T47D (cell line): ENCODE data around the gene VPS37C.
"Not testable (repeated sequence)": the region's sequence is repeated elsewhere in the genome, so short reads cannot be mapped to it uniquely, and the experiment has no call there.

ENCODE experiments used
- DNase-seq, 2 experiments: peaks; one replicate each; pipeline versions ENCODE4 v3.0.0 to v3.0.0-alpha.2; 2011 to 2012; ENCODE audit warnings: low read depth in 1 of 2, low spot score in 1 of 2
- JUND ChIP-seq: IDR thresholded peaks from 2 replicates; pipeline ENCODE4 v1.6.1; 2012; ENCODE audit warnings: low read depth
- in situ Hi-C: cut with HindIII; loops from 2 replicates; pipeline ENCODE4 v1.10.0; 2016; ENCODE audit warnings: low sequenced_read_pairs, low pct_unique_long_range_greater_than_20kb

The VPS37C gene

GRCh38 chr11:61170566-61170965, 9.3 kb upstream of the VPS37C start:
- no peak for TF ChIP-seq JUND
- no peak for DNase-seq
- in situ Hi-C loops: no loop called here

- in situ Hi-C loops: no loop called here
- no peak for TF ChIP-seq JUND
- DNase-seq: no peak
Observed at GRCh38 chr11:61168800-61169199, 7.6 kb upstream of the VPS37C start.

DNA sequence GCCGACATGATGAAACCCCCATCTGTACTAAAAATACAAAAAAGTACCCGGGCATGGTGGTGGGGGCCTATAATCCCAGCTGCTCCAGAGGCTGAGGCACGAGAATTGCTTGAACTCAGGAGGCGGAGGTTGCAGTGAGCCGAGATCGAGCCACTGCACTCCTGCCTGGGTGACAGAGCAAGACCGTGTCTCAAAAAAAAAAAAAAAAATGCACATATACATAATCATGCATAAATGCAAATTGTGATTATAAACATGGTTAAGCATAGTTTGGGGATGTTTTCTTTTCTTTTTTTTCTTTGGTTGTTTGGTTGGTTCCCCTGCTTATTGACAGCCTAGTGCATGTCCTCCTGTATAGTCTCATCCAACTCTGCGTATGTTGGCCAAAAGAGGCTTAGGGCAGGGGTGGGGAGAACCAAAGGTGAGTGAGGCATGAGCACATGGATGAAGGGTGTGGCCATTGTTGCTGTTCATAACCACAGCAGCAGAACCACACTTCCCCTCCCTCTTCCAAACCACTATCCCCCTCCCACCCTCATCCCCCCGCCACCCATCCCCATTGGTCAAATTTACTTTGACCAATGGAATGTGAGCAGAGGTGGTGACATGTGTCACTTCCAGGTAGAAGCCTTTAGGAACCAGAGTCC, 6.9 kb upstream of the VPS37C start:
- in situ Hi-C loops: no loop called here
- DNase-seq: no peak
- no peak for TF ChIP-seq JUND

- DNase-seq, in situ Hi-C loops: not testable (repeated sequence)
Observed at GRCh38 chr11:61166331-61166730, 5.1 kb upstream of the VPS37C start.

GRCh38 chr11:61165785-61166184, 4.6 kb upstream of the VPS37C start:
- DNase-seq, in situ Hi-C loops: not testable (repeated sequence)

GRCh38 chr11:61164606-61165424, 3.6 kb upstream of the VPS37C start:
- in situ Hi-C loops: no loop called here

DNA sequence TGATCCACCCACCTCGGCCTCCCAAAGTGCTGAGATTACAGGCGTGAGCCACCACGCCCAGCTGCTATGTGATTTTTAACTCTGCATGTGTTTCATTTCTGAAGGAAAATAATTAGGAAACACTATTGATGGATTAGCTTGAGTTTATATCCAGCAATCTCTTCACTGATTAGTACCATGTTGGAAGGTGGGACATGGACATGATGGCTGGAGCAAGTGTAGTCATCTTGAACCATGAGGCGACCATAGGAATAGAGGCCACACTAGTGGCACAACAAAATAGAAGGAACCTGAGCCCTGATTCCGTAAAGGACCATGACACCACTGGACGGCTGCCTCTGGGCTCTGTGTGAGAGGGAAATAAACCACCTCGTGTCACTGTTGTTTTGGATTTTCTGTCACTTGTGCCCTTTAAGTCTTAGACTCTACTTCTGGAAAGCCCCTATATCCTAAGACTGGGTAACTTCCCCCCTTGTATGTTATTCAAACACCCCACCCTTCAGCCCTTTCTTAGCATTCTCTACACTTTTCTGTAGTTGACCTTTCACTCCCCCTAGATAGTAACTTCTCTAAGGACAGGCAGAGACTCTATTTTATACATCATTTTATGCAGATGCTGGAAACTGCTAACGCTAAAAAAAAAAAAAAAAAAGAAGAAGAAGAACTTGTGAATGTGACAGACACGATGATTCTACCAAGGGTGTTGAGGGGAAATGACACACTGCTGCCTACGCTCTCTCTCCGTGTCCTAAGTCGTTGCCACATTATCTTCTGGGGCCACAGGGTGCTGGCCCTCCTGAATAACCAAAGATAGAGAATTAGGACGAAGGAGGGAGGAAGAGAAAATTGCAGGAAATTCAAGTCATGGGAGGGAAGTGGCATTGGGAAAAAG, 2.7 kb upstream of the VPS37C start:
- TF ChIP-seq JUND: no peak
- in situ Hi-C loops: no loop called here
- DNase-seq: no peak

More at GRCh38 chr11:61164606-61165424, 3.6 kb upstream of the VPS37C start:
- TF ChIP-seq JUND: peak; percentile 60; the same call in 1 of the 2 replicates
- peak; percentile 79 to 97 for DNase-seq

- DNase-seq: peak in 1 of 2 experiments; percentile 32
- TF ChIP-seq JUND: no peak
- in situ Hi-C loops: no loop called here
Observed at GRCh38 chr11:61163021-61163420, 1.8 kb upstream of the VPS37C start.

DNA sequence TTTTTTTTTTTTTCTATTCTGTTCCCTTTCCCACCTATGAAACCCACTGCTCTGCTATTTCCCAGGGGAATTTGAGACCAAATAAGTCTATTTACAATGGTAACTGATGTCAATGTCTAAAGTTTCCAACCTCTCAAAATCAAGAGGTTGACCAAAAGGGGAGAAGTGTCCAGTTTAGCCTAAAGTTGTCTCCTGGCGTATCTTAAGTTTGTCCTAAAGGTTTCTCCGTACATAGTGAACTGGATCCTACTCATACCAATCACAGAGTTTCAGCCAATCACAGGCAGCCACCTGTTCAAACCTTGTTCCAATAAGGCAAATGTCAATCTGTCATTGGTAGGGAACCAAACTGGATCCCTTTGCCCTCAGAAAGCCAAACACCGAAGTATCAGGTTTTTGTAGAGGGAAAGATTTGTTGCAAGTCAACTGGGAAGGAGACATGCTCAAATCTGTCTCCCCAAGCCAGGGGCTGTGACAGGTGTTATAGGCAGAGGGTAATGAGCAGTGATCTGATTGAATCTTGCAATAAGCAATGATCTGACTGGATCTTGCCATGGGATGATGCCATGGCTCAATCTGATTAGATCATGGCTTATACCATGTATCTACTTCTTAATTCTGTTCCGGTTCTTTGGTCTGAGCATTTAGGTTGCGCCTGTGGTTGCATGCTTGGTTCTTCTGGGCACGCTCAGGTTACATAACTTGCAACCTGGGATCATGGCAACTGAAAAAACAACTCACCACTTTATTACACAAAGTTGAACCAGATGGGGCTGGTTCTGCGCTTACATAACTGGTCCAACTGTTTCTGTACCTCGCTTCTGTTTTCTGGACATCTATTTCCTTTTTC, 1.1 kb upstream of the VPS37C start:
- TF ChIP-seq JUND: no peak
- DNase-seq: peak; percentile 64 to 94
- in situ Hi-C loops: no loop called here

- in situ Hi-C loops: no loop called here
- DNase-seq: no peak
- no peak for TF ChIP-seq JUND
Observed at GRCh38 chr11:61160487-61161189, 588 bp downstream of the VPS37C start.

DNA sequence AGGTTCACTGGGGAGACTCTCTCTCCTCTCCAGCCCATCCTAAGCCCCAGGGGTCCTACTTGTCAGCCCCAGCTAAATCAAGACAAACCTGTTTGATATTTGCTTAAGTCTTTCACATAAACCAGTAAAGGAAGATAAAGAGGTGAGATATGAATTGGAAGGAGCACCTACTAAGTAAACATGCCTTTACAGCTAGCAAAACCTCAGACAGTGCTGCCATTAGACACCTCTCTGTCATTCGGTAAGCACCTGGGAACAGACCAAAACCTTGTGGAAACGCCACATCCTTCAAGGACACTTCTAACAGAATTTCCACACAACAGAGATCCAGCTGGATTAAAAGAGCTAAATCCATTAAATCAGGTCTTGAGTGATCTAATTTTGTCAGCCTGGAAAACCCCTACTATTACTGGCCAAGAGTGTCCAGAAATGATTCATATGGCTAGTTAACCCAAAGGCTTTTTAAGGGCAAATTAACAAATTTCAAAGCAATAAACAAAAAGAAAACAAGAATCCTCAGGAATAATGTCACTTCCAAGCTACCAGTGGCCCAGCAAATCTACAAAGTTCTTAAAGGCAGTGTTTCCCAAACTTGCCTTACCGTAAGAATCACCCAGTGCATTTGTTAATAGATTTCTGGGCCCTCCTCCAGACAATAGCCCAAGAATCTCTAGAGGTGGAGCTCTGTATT, 2.4 kb downstream of the VPS37C start:
- TF ChIP-seq JUND: peak; percentile 95
- peak; percentile 48 to 94 for DNase-seq
- in situ Hi-C loops: no loop called here
